ENCODE data around the gene CAMSAP2. TPM values are rescaled to one million over a fixed set of nuclear protein-coding genes. Genes with fewer than 3 reads are reported as not detected.

The CAMSAP2 gene
- total and polyA plus RNA-seq, 2 of the 8 experiments (the other 6 are each of a cell fraction or from before 2014, with no cell fraction given), result 4.2 to 27.6 TPM

DNA sequence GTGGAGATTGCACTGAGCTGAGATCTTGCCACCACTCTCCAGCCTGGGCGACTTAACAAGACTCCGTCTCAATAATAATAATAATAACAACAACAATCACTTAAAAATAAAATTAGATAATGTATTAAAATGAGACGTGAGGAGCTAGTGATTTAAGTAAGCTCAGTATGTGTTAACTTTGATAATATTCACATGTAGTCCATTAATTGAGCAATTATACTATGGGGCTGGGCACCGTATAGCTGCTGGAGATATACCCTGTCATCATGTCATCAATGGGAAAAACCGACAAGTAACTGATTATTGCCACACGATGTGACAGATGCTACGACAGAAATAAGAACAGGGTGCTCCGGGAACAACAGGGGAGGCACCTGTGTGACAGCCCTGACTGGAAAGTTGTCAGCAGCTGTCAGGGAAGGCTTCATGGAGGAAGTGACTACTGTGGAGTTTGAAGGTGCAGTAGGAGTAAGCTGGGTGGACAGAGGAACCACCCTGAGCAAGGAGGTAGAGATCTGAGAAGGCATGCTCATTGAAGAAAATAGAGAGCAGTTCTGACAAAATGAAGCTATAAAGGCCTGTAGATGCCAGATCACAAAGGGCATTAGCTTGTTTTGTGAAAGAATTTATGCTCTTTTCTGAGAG is 924 bp upstream of the CAMSAP2 start:
- ChIA-PET POLR2A (ENCODE audit: partially characterized antibody) (interaction anchor here (0.9 to 1.7 kb wide), 5 partner anchors 10 to 69 kb away, joined by 3 to 9 read pairs (median 4); no protein-coding TSS in a partner anchor), CTCF (ENCODE audit: partially characterized antibody) (interaction anchor here (0.8 to 3.1 kb wide), 10 partner anchors 9 to 234 kb away, joined by 3 to 15 read pairs (median 3); partner anchors contain the start of gene DDX59)
- H3K36me3 ChIP-seq (ENCODE audit: control insufficient read depth in 2 of 4, insufficient read depth in 4 of 4, low read length in 3 of 4), result no peaks in the 10 kb centered on the region
- no peak overlapping the region for H3K14ac ChIP-seq (ENCODE audit: insufficient read length)
- no peak overlapping the region for H3K23ac ChIP-seq (ENCODE audit: insufficient read length)
- H2BK5ac ChIP-seq (ENCODE audit: low read depth, low read length), result no peak overlapping the region
- H4K8ac ChIP-seq (ENCODE audit: extremely low read depth, insufficient read depth, low read length), result no peak overlapping the region
- H3K4ac ChIP-seq (replicated peaks; ENCODE audit: insufficient read length, low read depth, low read length), result no peak overlapping the region
- peaks cover 9 to 32% of the 10 kb centered on the region in 2 experiments; a peak in 3 of 4 replicates for H3K79me2 ChIP-seq (ENCODE audit: control insufficient read depth in 1 of 2, insufficient read depth in 2 of 2, low read length in 2 of 2)
- peaks cover 0 to 3% (median 1%) of the 10 kb centered on the region in 4 experiments; a peak in 3 of 7 replicates for H3K27me3 ChIP-seq (replicated peaks in 1 of 4; ENCODE audit: control insufficient read depth in 3 of 4, extremely low read depth in 1 of 4, insufficient read depth in 3 of 4, low read length in 3 of 4)
- FAIRE-seq, result no peak
- no peak overlapping the region for H4K5ac ChIP-seq (ENCODE audit: insufficient read length, low read depth, low read length)
- H2BK120ac ChIP-seq (replicated peaks; ENCODE audit: low read depth, low read length), result no peak overlapping the region
- peak overlapping the region; percentile 79 to 86 for H3K4me2 ChIP-seq (ENCODE audit: insufficient read depth in 1 of 2, low read depth in 2 of 2, low read length in 2 of 2)
- no peak overlapping the region for H3K27ac ChIP-seq (ENCODE audit: low read depth, low read length)
- H3K9me3 ChIP-seq (ENCODE audit: insufficient read depth in 2 of 2, low read depth in 1 of 2, low read length in 1 of 2), result no peaks in the 10 kb centered on the region
- no peak overlapping the region for H2BK12ac ChIP-seq (ENCODE audit: low read depth, low read length)
- H4K20me1 ChIP-seq (replicated peaks in 1 of 2; ENCODE audit: control insufficient read depth in 1 of 2, insufficient read depth in 2 of 2, low read length in 2 of 2), result peaks cover 0 to 6% of the 10 kb centered on the region in 2 experiments
- peaks cover 0 to 12% (median 7%) of the 10 kb centered on the region in 4 experiments; a peak in 4 of 7 replicates for H3K4me1 ChIP-seq (replicated peaks in 1 of 4; ENCODE audit: control insufficient read depth in 3 of 4, insufficient read depth in 4 of 4, low read length in 3 of 4)
- WGBS, 2 experiments (ENCODE audit: extremely low coverage in 1 of 2, insufficient coverage in 1 of 2, insufficient read length in 1 of 2, insufficient replicate concordance in 2 of 2, low coverage in 1 of 2, low lambda C conversion rate in 2 of 2, missing lambda C conversion rate in 1 of 2), result 89% methylated on average over 8 of the region's 8 CpGs; no CpG with 5 or more reads in 1 of the 2 experiments
- no peak overlapping the region for H3K56ac ChIP-seq (replicated peaks; ENCODE audit: insufficient read length, low read depth, low read length)
- H3K9ac ChIP-seq (replicated peaks in 1 of 4; ENCODE audit: extremely low read depth in 1 of 4, low read depth in 3 of 4, low read length in 3 of 4), result no peak overlapping the region
- no peak overlapping the region for H3K18ac ChIP-seq (ENCODE audit: extremely low read depth, low read length)
- no peak overlapping the region for H4K91ac ChIP-seq (replicated peaks; ENCODE audit: insufficient read length, low read length)
- peak overlapping the region; percentile 96; the same call in 1 of the 2 replicates for H2AFZ ChIP-seq (ENCODE audit: low read length)
- H3K4me3 ChIP-seq (ENCODE audit: extremely low read depth in 1 of 4, insufficient read depth in 2 of 4, low read depth in 3 of 4, low read length in 4 of 4), result peak overlapping the region in 2 of 4 experiments; percentile 83 to 97; a peak in 2 of 8 replicates
- no peaks in the 10 kb centered on the region; the same call in 1 of the 2 replicates for H3K79me1 ChIP-seq (ENCODE audit: low read depth, low read length)
- H2BK20ac ChIP-seq (ENCODE audit: low read length), result no peak overlapping the region
- DNase-seq (ENCODE audit: low read depth in 1 of 2, low spot score in 2 of 2), result no peak
- H2AK5ac ChIP-seq (ENCODE audit: low read depth, low read length), result no peak overlapping the region
- H2BK15ac ChIP-seq (ENCODE audit: low read length), result no peak overlapping the region
- peaks cover 10% of the 10 kb centered on the region for H3K23me2 ChIP-seq (ENCODE audit: low read depth, low read length)
